Activated naive CD4-positive, alpha-beta T cell treated with anti-CD3 and anti-CD28 coated beads, Interleukin-2, amount 10 ng/mL, durations not matched to agents 7 days and 5 days (primary cell): ENCODE data around the gene RAB3GAP1.

Experiments
- CTCF ChIA-PET: fragments of 350-600 bp; sonication (Branson Sonifier 250); formaldehyde crosslinking; loops from one replicate; lab custom pipeline; 2021; ENCODE audit warnings: antibody characterized with exemption; lab: Charles Lee
- DNase-seq: peaks from one replicate; pipeline ENCODE4 v3.0.0-alpha.2; 2020
- H3K27ac Mint-ChIP-seq: one replicate; pipeline ENCODE4 v1.8.0; 2021; ENCODE audit warnings: mild to moderate bottlenecking, moderate library complexity, mixed read lengths
- H3K27me3 Mint-ChIP-seq: one replicate; pipeline ENCODE4 v1.8.0; 2021; ENCODE audit warnings: mild to moderate bottlenecking, mixed read lengths
- H3K36me3 Mint-ChIP-seq: one replicate; pipeline ENCODE4 v1.8.0; 2021; ENCODE audit warnings: mixed read lengths
- H3K4me1 Mint-ChIP-seq: one replicate; pipeline ENCODE4 v1.8.0; 2021; ENCODE audit warnings: mixed read lengths
- H3K4me3 Mint-ChIP-seq: one replicate; pipeline ENCODE4 v1.8.0; 2021; ENCODE audit warnings: mild to moderate bottlenecking, moderate library complexity, mixed read lengths
- H3K9me3 Mint-ChIP-seq: one replicate; pipeline ENCODE4 v1.8.0; 2021; ENCODE audit warnings: mixed read lengths

The RAB3GAP1 gene

GRCh38 chr2:135208016-135208415 is 155.9 kb downstream of the RAB3GAP1 start:
- no peak for DNase-seq
- CTCF ChIA-PET: interaction anchor here (1.1 kb wide), 1 partner anchor 10 kb away, joined by 3 read pairs; no protein-coding TSS in a partner anchor
- Mint-ChIP-seq H3K27ac (no peak overlapping the region), H3K27me3 (no peaks in the 10 kb centered on the region), H3K36me3 (peaks cover 2% of the 10 kb centered on the region), H3K4me3 (no peak overlapping the region), H3K9me3 (no peaks in the 10 kb centered on the region), H3K4me1 (no peaks in the 10 kb centered on the region)

- no peak for DNase-seq
- Mint-ChIP-seq H3K36me3 (no peaks in the 10 kb centered on the region), H3K27me3 (no peaks in the 10 kb centered on the region), H3K4me3 (no peak overlapping the region), H3K4me1 (no peaks in the 10 kb centered on the region), H3K27ac (no peak overlapping the region), H3K9me3 (no peaks in the 10 kb centered on the region)
- CTCF ChIA-PET: interaction anchor here (1.0 kb wide), 1 partner anchor 209 kb away, joined by 3 read pairs; no protein-coding TSS in a partner anchor
Measured at GRCh38 chr2:135212757-135213156, 160.7 kb downstream of the RAB3GAP1 start.

GRCh38 chr2:135218426-135218825 is 166.3 kb downstream of the RAB3GAP1 start:
- H3K9me3 Mint-ChIP-seq: no peaks in the 10 kb centered on the region
- H3K4me3 Mint-ChIP-seq: no peak overlapping the region
- H3K27me3 Mint-ChIP-seq: no peaks in the 10 kb centered on the region
- CTCF ChIA-PET: interaction anchor here (1.3 kb wide), 1 partner anchor 10 kb away, joined by 3 read pairs; no protein-coding TSS in a partner anchor
- DNase-seq: no peak
- no peaks in the 10 kb centered on the region for H3K36me3 Mint-ChIP-seq
- no peak overlapping the region for H3K27ac Mint-ChIP-seq
- no peaks in the 10 kb centered on the region for H3K4me1 Mint-ChIP-seq

- H3K27me3 Mint-ChIP-seq: no peaks in the 10 kb centered on the region
- H3K9me3 Mint-ChIP-seq: no peaks in the 10 kb centered on the region
- no peaks in the 10 kb centered on the region for H3K4me1 Mint-ChIP-seq
- H3K27ac Mint-ChIP-seq: no peak overlapping the region
- H3K36me3 Mint-ChIP-seq: no peaks in the 10 kb centered on the region
- no peak overlapping the region for H3K4me3 Mint-ChIP-seq
- CTCF ChIA-PET: no interaction called here
- DNase-seq: no peak
Measured at GRCh38 chr2:135219226-135219625, 167.1 kb downstream of the RAB3GAP1 start.
